Iris pigment epithelial cell (primary cell): ENCODE data around the gene SLC46A2.

ENCODE experiments used
- DNase-seq: peaks from one replicate; pipeline ENCODE4 v3.0.0-alpha.2; 2011; ENCODE audit warnings: low read depth

Gene SLC46A2, protein sequence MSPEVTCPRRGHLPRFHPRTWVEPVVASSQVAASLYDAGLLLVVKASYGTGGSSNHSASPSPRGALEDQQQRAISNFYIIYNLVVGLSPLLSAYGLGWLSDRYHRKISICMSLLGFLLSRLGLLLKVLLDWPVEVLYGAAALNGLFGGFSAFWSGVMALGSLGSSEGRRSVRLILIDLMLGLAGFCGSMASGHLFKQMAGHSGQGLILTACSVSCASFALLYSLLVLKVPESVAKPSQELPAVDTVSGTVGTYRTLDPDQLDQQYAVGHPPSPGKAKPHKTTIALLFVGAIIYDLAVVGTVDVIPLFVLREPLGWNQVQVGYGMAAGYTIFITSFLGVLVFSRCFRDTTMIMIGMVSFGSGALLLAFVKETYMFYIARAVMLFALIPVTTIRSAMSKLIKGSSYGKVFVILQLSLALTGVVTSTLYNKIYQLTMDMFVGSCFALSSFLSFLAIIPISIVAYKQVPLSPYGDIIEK

DNA sequence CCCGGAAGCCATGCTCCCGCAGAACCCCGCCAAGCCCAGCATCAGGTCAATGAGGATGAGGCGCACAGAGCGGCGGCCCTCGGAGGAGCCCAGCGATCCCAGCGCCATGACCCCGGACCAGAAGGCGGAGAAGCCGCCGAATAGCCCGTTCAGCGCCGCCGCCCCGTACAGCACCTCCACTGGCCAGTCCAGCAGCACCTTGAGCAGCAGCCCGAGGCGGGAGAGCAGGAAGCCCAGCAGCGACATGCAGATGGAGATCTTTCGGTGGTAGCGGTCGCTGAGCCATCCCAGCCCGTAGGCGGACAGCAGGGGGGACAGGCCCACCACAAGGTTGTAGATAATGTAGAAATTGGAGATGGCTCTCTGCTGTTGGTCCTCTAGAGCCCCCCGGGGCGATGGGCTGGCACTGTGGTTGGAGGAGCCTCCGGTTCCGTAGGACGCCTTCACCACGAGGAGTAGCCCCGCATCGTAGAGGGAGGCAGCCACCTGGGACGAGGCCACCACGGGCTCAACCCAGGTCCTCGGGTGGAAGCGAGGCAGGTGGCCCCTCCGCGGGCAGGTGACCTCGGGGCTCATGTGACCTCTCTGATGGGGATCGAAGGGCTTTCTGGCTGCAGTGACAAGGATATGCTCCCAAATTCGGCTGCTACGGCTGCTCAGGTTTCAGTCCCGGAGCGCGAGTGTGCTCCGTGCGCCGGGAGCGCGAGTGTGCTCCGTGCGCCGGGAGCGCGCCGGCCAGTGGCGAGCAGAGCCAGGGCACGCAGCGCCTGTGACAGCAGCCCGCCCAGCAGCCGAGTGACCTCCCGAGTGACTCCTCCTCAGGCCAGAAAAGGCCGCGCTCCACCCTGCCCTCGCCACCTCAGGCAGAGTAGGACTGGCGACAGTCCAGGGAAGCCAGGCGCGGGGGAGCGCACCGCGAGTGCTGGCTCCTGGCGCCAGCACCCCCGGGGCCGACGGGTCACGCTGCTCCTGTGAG, at the start of gene SLC46A2:
Gene SLC46A2 (minus strand): TSS at position 771 of the 976 bp plus-strand sequence. CDS start 195 bp downstream, at position 576.
- DNase-seq, result no peak

DNA sequence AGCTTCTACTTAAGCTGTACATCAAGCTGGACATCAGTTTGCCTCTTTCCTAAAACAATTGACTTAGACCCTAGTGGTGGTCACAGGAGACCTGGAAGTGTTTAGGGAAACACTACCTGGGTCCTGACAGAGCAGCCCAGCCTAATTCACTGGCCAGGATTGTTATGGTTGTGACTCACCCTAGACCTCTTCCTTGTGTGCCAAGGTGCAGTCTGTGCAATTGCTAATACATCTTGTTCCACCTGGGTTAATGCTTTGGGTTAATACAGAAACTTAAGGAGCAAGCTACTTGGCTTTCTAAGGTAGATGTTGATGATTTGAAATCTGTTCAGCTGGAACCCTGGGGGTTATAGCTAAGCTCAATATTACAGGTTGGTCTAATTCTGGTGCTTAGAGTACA, 48.7 kb upstream of the SLC46A2 start:
- DNase-seq, result no peak

DNA sequence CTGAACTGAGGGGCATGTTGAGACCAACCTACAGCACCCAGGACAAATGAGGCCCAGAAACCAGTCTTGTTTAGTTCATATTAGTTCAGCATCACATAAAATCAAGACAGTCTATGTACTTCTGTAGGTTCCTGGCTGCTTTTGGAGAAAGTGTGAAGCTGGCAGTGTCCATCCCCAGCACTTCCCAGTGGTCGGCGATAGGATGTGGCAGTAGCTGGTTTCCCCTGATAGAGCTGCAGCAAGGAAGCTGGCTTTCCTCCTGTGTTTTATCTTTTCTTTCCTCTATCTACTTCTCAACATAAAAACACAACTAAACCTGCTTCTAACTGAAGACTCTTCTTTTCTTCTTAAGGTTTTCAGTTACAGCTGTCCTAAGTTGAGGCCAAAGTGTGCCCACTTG, 43.0 kb upstream of the SLC46A2 start:
- DNase-seq, result no peak

DNA sequence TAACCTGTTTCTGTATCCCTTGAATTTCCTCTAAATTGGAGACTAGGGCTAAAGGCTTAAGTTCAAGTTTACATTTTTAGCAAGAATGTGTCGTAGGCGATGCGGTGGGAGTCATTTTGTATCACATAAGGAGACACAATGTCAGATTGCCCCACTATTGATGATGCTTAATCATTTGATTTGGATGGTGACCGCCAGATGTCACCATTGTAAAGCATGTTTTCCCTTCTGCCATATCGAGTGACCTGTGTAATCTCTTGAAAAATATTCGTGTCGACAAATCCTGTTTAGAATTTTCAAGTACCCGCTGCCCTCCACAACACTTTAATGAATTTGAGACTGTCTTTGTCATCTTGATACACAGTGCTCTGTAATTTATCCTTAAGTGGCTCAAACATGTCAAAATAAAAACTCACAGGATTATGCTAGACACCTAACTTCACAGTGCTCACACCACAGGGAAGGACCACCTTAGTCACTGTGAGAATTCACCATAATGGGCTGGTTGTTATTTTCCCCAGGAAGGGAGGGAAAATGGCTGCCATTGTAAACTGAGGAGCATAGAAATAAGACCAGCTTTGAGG, 34.5 kb upstream of the SLC46A2 start:
- DNase-seq, result peak; percentile 30

DNA sequence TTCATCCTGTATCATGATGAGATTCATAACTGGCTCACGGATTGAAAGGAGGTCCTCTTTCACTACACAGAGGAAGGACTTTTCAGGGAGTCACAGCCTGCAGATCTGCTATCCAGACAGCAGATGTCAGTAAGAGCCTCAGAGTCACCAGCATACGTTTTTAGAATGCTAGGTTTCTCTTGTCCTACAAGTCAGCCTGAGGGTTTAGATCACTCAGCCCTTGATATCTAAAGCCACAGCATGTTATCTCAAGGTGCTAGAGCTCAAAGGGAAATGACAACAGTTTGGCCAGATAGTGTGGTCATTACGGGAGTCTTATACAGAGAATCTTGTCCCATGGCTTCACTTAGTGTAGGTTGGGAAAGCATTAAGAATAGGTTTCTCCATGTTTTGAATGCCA, 30.9 kb upstream of the SLC46A2 start:
- peak; percentile 73 for DNase-seq

DNA sequence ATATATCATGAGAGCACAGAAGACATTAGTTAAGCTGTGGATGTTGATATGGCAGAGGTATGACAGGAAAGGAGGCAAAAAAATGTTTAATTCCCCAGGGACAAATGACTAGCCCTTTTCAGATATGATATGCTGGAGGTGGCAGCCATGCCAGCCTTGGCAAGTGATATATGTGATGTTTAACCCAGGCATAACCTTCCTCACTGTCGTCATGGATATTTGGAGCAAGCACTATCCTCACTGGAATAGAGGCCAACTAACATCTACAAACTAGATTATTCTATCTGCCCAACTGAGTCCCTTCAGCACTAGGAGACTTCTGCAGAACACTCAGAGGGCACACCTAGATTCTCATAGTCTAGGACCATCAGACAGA, 27.3 kb upstream of the SLC46A2 start:
- DNase-seq, result no peak

DNA sequence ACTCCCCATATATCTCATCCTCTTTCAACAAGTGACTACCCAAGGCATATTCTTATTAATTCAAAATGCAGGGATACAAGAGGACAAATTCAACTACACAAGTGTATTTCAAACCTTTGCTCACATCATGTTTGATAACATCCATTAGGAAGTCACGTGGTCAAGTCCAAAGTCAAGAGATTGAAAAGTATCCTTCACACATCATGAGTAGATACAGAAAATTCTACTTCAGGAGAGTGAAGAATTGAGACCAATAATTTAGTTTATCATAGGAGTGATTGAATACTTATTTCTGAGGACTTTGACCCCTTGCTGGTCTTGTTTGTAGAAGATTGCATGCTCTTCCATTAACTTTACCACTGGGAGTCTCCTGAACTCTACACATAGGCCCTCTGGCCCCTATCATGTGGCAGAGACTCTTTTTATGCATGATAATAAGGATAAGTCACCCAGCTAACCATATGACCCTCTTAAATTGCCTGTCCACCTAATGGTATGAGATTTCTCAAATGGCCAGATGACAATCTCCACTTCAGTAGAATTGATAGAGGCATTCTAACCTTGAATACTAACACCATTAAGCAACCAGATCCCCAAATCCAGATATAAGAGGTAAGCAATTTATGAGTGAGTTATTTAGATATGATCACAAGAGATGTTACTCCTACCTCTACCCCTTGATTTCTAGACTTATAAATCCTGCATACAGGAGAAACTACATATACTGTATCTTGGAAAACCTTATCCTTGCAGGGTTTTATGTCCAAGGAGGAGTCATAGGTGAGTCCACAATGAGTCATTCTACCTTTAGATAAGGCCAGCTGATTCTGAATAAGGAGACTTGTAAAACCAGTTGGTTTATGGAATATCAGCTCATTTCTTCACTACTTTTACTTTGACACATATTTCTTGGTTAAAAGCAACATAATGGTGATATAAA, 26.6 kb upstream of the SLC46A2 start:
- no peak for DNase-seq

DNA sequence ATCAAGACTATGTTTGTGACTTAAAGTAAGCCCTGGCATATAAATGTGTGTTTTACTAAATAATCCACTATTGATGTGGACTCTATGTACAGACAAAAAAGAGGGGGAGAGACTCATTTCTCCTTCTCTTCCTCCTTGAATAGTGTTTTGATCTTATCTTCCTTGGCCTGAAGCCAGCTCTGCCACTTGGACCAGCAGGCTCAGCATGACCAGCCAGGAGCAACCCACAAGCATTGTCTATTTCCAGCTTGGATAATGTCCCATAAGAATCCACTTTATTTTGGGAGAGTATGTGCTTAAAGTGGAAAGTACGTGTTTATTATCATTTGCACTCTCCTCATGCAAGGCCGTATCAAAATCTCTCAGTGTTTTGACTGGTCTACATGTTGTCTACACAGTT, 23.8 kb upstream of the SLC46A2 start:
- no peak for DNase-seq

DNA sequence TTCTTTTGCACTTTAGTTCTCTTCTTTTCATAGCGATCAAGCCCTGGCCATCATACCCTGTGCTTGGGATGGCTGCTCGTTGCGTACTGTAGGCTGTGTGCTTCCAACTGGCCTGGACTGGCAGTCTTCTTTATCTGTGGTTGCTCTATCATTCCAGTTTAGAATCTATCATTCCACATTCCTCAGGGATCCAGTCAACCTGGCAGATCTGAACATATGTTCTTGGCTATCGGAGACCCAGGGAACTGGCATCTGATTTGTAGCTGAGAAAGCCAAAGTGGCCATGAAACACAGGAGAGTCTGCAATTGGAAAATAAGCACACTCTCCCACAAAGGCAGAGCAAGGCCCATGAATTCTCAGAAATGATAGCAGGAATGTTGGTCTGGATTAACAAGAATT, 22.6 kb upstream of the SLC46A2 start:
- DNase-seq, result no peak

DNA sequence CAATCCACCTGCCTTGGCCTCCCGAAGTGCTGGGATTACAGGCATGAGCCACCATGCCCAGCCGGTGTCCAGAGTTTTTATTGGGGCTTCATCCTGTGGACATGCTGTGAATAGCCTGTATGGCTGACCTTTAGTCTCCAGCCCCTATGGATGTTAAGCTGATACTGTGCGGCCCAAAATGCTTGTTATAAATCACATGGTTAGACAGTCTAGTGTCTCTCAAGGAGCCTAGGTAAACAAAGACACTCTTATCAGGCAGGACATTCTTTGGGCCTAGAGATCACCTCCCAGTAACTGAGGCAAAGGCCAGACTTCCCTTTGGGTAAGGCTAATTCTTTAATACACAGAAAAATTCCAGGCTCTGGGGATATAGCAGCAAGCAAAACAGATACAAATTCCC, 22.0 kb upstream of the SLC46A2 start:
- no peak for DNase-seq

DNA sequence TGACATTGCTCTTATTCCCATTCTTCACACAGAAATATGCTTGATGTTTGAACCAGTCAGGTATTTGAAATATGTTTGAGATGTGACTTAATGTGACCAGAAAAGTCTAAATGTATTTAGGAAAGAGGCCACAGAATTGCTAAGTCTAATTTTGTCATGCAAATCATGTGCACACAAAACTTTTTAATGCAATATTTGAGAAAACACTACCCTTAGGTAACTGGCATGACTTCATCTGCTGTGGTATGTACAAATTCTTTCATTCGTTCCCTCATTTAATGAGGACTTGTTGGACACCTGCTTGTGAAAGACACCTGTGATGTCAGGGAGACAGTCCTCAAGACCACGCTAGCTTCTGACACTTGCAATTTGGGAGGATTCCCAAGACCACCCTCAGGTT, 21.1 kb upstream of the SLC46A2 start:
- no peak for DNase-seq

DNA sequence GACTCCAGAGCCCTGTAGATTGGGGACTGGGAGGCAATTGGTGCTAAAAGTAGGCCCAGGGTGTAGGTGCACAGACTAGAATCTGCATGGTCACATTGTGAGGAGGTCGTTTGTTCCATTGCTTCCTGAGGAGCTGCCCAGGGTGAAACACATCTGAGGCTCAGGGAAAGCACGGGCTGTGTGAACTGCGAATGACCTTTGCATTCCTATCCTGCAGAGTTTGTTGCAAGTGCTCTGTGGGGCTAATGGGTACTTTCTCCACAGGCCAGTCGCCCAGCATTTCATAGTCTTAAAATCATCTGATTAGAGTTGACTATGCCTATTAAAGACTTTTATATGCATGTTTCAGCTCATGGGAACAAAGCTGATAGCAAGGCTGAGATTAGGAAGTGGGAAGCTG, 14.4 kb upstream of the SLC46A2 start:
- peak; percentile 31 for DNase-seq

DNA sequence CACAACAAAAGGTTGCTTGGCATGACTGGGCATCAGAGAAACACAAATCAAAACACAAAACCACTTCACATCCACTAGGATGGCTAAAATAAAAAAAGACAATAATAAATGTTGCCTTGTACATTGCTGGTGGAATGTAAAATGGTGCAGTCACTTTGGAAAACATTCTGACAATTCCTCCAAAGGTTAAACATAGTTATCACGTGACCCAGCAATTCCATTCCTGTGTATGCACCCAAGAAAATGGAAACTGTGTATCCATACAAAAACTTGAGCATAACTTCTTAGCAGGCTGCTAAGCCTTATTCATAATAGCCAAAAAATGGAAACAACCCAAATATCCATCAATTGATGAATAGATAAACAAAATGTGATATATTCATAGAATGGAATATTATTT, 10.2 kb upstream of the SLC46A2 start:
- no peak for DNase-seq

DNA sequence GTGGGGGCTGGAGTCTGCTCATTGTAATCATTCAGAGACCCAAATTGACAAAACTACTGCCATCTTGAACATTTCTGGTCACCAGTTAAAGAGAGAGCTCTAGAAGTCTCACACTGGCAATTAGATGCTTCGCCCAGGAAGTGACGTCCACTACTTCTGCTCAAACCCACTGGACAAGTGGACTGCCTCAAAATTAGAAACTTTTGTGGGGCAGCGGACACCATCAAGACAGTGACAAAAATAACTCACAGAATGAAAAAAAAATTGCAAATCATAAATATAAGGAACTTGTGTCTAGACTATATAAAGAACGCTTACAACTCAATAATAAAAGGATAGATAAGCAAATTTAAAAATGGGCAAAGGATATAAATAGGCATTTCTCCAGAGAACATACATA, 9.8 kb upstream of the SLC46A2 start:
- no peak for DNase-seq

DNA sequence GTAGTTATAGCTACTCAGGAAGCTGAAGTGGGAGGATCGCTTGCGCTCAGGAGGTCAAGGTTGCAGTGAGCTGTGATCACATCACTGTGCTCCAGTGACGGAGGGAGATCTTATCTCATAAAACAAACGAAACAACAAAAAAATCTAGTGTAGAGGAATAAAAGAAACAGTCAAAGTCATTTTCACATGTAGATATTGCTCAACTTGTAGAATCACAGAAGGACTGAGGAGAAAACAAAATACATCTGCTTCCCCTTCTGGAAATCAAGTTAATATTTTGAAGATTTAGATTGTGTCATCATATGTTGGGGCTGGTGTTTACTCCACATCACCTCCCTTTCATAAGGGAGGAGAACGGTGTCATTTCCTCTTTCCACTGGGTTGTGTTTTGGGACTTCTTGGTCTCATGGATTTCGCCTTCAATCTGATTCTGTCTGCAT, 8.2 kb upstream of the SLC46A2 start:
- DNase-seq, result peak; percentile 6

DNA sequence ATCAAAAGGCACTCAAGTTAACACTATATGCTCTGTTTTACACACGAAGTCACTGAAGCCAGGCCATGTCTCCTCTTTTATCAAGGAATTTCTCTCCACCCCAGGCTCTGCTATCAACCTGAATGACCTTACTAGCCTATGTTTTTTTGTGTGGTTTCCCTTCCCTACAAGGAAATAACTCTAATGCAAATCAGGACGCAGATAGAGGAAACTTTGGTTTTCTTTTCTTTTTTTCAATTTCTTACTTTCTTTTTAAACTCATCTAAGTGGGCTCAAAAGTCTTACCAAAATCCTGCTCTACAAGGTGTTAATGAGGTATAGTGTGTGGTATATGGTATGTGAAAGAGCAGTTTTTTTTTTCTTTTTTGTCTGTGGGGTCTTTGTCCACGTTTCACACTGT, 5.5 kb upstream of the SLC46A2 start:
- no peak for DNase-seq

DNA sequence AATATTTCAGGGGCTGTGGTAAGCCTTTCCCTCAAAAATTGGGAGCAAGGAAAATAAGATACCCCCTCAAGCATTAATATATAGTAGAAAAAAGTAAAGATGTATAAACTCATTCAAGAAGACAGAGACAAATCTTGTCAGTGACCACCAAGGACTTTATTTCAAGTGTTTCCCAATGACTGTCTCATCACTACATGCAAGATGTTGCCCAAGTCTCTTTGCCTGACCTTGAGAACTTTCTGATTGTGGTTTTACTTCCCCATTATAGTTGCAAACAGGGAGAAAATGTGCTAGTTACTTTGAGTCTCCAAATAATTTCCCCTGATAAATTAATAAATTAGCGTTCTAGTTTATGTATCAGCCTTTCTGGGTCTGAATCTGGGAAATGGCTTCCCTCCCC, 4.0 kb upstream of the SLC46A2 start:
- DNase-seq, result peak; percentile 35

DNA sequence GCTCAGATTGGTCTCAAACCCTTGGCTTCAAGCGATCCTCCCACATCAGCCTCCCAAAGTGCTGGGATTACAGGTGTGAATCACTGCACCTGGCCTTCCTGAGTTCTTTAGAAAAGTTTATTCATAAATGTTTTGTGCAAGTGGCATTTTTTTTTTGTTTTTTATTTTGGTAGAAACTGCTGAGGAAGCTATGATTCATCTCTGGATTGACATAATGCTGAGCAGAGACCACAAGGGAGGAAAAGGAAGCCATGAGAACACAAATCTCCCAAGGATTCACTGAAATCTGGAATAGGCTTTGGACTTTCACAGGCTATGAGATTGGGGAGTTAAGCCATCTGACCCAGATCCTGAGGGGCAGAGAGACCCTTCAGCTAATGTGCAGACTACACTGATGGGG, 3.4 kb upstream of the SLC46A2 start:
- peak; percentile 63 for DNase-seq

DNA sequence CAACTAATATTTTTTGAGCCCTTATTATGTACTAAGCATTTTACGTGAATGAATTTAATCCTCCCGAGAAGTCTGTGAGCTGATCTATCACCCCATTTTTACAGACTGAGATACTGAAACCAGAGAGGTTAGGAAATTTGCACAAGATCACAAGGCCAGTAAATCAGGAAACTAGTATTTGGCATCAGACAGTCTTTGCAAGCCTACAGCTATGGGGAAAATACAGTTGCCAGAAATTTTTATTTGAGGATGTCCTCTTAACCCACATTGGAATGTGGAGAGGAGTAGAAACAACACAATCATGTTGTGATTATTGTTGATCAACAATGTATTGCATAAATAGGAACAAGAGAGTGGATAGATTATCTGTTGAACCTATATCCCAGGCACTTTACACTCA, 2.3 kb upstream of the SLC46A2 start:
- DNase-seq, result no peak

DNA sequence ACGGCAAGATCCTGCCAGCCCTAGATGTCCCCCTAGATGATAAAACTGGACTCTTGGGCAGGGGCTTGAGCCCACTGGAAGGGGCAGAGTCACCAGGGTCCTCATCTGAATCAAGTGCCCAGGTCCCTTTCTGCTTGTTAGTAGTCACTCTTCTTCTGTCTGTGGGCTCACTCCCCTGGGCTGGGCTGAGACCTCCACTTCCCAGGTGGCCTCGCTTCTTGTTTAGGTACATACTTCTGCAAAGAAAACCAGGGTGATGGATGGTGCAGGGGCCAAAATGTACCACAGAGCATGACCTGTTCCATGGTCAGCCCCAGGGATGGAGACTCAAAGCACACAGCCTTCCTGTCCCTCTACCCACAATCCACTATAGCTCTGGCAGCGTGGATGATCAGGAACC, 845 bp upstream of the SLC46A2 start:
- DNase-seq, result no peak

DNA sequence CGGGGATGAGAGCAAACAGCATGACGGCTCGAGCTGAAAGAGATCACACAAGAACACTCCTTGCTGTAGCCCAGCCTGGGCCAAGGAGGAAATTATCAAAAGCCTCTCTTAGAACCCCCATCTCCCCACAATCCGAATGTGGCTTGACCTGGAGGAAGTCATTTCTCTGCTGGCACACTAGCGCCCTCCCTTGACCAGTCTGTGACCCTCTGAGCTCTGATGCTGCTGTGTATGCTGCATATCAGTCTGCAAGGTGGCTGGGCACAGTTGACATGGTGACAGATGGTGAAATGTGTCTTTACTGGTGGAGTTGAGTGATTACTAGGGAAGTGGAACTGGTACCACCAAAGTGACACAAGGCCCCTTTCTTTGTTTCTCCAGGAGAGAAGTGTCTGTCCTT, 3.3 kb downstream of the SLC46A2 start:
- no peak for DNase-seq
